C1 segment of cervical spinal cord (tissue), 14 donors: ENCODE results near the gene SLIT3.

Source experiments
- DNase-seq, 14 donors: peaks; one replicate each; lab custom pipeline; 2025; lab: John Stamatoyannopoulos, UW

Gene SLIT3

GRCh38 chr5:168685566-168685965 is 615.4 kb downstream of the SLIT3 start:
- no peak for DNase-seq

GRCh38 chr5:168683927-168684295 is 617.0 kb downstream of the SLIT3 start:
- DNase-seq: no peak

- no peak for DNase-seq
Observed at GRCh38 chr5:168683247-168683926, 617.6 kb downstream of the SLIT3 start.

- no peak for DNase-seq
Observed at GRCh38 chr5:168681556-168682183, 619.3 kb downstream of the SLIT3 start.

GRCh38 chr5:168680395-168680794 is 620.5 kb downstream of the SLIT3 start:
- peak in 2 of 14 donors; percentile 7 to 84 for DNase-seq

GRCh38 chr5:168679515-168679920 is 621.4 kb downstream of the SLIT3 start:
- peak in 13 of 14 donors; percentile 1 to 76 (median 36) for DNase-seq

- DNase-seq: no peak
Observed at GRCh38 chr5:168676501-168676900, 624.4 kb downstream of the SLIT3 start.

- no peak for DNase-seq
Observed at GRCh38 chr5:168675883-168676408, 625.0 kb downstream of the SLIT3 start.

GRCh38 chr5:168674893-168675482 is 626.0 kb downstream of the SLIT3 start:
- no peak for DNase-seq

GRCh38 chr5:168672888-168673287 is 628.1 kb downstream of the SLIT3 start:
- DNase-seq: no peak

GRCh38 chr5:168672016-168672415 is 628.9 kb downstream of the SLIT3 start:
- no peak for DNase-seq

- no peak for DNase-seq
Observed at GRCh38 chr5:168670881-168671575, 629.9 kb downstream of the SLIT3 start.

- DNase-seq: no peak
Observed at GRCh38 chr5:168669668-168670378, 631.1 kb downstream of the SLIT3 start.

- no peak for DNase-seq
Observed at GRCh38 chr5:168669156-168669555, 631.8 kb downstream of the SLIT3 start.

GRCh38 chr5:168668078-168668477 is 632.9 kb downstream of the SLIT3 start:
- DNase-seq: no peak

GRCh38 chr5:168667301-168667840 is 633.6 kb downstream of the SLIT3 start:
- DNase-seq: no peak

- no peak for DNase-seq
Observed at GRCh38 chr5:168666356-168666755, 634.6 kb downstream of the SLIT3 start.

- no peak for DNase-seq
Observed at GRCh38 chr5:168663276-168664004, 637.5 kb downstream of the SLIT3 start.

GRCh38 chr5:168661593-168662485 is 639.1 kb downstream of the SLIT3 start:
- no peak for DNase-seq

- DNase-seq: no peak
Observed at GRCh38 chr5:168660691-168661090, 640.2 kb downstream of the SLIT3 start.
